ENCODE measurements around the gene RTN1.

The RTN1 gene

DNA sequence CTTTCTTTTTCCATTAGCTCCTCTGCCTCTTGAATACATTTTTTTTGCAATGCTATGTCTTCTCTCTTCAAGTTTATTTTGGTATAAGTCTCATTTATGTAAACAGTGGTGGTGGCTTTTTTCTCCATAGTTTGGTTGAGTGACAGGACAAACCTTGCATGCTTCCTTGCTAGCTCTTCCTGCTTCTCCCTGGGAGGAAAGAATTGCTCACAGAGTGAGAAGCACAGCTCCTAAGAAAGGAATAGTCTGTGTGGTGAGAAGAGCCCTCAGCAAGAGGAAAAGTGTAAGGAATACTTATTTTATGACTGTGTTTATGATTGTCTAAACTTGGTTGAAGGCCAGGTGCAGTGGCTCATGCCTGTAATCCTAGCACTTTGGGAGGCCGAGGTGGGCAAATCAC lies 305.5 kb downstream of the RTN1 start:
- no peak overlapping the region for H3K4me3 ChIP-seq (ENCODE audit: low read depth, low read length)
- TF ChIP-seq CTCF (conservative IDR thresholded peaks at IDR 0.05; ENCODE audit: low read depth, low read length): no peak
- DNase-seq (ENCODE audit: low read depth): no peak

GRCh38 chr14:59564366-59564765 lies 306.2 kb downstream of the RTN1 start:
- no peak overlapping the region for H3K4me3 ChIP-seq (ENCODE audit: low read depth, low read length)
- TF ChIP-seq CTCF (conservative IDR thresholded peaks at IDR 0.05; ENCODE audit: low read depth, low read length): no peak
- no peak for DNase-seq (ENCODE audit: low read depth)

DNA sequence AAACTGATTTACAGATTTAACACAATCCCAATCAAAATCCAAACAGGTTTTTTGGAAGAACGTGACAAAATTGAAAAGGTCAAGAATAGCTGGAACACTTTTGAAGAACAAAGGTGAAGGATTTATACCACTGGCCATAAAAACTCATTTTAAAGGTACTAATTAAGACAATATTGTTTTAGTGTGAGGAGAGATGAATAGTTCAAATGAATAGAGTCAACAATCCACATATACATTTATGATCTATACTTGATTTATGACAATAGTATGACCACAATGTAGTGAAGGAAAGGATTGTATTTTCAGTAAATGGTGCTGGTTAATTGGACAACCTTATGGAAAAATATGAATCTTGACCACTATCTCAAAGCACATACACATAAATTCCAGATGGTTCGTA lies 323.3 kb downstream of the RTN1 start:
- no peak for TF ChIP-seq CTCF (conservative IDR thresholded peaks at IDR 0.05; ENCODE audit: low read depth, low read length)
- DNase-seq (ENCODE audit: low read depth): no peak
- no peak overlapping the region for H3K4me3 ChIP-seq (ENCODE audit: low read depth, low read length)

Data from choroid plexus epithelial cell (primary cell).